ENCODE data around the gene AP1G1.
A peak's percentile ranks its signal among the peaks of the same experiment; 100 is the strongest.

DNA sequence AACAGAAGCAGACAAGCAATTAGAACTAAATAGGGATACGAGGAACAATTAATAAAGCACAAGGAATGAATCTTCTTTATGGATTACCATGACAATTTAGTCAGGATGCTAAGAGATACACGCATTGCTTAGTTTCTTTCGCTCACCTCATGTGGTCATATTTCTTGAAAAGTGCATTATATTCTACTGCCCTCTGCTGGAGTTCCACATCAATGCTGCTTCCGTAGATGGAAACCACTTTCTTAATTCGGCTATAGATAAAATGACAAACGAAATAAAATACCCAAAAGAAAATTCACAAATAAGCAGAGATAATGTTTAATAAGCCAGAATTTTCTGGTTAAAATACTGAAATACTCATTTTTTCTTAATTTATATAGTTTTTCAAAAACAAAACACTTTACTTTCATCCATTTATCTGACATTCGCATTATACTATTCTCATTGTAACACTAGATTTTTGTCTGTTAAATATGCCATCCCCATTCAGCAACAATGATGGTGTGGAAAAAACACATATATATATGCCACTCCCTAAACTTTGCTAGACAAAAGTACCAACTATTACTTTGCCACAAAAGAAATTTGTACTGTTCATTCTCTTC is 62.1 kb downstream of the AP1G1 start:
- TF ChIP-seq POLR2A (IDR thresholded peaks at IDR 0.05) = no peak
- peak; percentile 35 to 62 (median 52) for TF ChIP-seq CTCF (IDR thresholded peaks at IDR 0.05)
- TF ChIP-seq POLR2AphosphoS5 (IDR thresholded peaks at IDR 0.05) = no peak

All from breast epithelium (tissue), 3 donors.